ENCODE results near the gene ARID5A.

ARID5A gene

DNA sequence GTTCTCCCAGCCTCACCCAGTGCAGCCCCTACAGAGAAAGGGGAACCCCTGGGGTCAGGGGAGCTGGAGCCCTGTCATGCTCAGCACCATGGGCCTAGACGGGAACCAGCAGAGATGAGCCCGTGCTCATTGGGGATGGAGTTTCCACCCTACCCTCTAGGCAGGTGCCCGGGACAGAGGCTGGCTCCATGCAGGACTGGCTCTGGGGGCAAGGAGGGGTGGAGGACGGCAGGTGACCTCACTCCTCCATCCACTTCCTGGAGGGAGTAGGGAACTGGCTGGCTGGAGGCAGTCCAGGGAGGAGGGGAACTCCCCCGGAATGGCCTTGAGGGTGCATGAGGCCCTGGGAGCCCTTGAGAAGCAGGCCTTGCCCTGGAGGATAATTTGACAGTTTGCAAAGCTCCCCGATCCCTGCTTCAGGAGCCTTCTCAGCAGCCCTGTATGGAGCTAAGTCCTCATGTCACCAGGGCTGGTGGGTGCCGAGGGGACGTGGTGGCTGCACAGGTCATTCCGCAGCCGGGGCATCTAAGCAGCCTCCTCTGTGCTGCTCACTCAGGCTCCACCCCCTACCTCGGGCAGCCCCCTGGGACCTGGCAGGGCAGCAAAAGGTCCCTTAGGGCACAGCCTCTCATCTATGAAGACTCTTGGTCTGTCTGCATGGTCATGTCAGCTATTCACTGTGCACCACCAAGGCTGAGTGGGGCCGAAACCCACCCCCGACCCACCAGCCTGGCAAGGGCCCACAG is 33.5 kb upstream of the ARID5A start:
- H3K27me3 Mint-ChIP-seq: no peaks in the 10 kb centered on the region
- no peaks in the 10 kb centered on the region for H3K36me3 Mint-ChIP-seq (ENCODE audit: low read depth)
- no peaks in the 10 kb centered on the region for H3K9me3 Mint-ChIP-seq
- no peak overlapping the region for H3K27ac Mint-ChIP-seq
- H3K4me3 Mint-ChIP-seq: no peak overlapping the region
- H3K4me1 Mint-ChIP-seq (ENCODE audit: low read depth): peaks cover 17% of the 10 kb centered on the region

DNA sequence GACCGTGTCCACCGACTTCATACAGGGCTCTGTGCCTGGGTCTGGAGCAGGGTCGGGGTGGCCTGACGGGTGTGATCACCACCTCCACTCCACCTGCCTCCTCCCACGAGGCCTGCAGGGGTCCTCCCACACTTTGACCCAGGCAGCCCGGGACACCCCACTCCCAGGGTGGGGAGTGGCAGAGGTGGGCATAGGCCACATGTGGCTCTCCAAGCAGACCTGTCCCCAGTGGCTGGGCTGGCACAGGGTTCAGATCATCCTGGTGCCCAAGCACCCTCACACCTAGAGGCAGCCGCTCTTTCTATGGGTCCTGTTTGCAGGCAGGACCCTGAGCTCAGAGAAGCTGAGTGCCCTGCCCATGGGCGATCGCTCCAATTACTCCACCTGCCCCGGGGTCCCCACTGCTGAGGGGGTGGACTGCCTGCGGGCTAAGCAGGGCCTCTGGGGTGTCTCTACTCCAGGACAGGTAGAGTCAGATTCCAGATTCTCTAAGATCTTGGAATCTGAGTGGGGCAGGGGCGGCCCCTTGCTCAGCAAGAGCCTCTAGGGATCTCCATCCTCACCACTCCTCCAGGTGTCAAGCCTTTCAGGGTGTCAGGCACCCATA is 32.8 kb upstream of the ARID5A start:
- H3K4me3 Mint-ChIP-seq: no peak overlapping the region
- no peaks in the 10 kb centered on the region for H3K27me3 Mint-ChIP-seq
- H3K4me1 Mint-ChIP-seq (ENCODE audit: low read depth): peaks cover 21% of the 10 kb centered on the region
- H3K27ac Mint-ChIP-seq: no peak overlapping the region
- no peaks in the 10 kb centered on the region for H3K9me3 Mint-ChIP-seq
- no peaks in the 10 kb centered on the region for H3K36me3 Mint-ChIP-seq (ENCODE audit: low read depth)

DNA sequence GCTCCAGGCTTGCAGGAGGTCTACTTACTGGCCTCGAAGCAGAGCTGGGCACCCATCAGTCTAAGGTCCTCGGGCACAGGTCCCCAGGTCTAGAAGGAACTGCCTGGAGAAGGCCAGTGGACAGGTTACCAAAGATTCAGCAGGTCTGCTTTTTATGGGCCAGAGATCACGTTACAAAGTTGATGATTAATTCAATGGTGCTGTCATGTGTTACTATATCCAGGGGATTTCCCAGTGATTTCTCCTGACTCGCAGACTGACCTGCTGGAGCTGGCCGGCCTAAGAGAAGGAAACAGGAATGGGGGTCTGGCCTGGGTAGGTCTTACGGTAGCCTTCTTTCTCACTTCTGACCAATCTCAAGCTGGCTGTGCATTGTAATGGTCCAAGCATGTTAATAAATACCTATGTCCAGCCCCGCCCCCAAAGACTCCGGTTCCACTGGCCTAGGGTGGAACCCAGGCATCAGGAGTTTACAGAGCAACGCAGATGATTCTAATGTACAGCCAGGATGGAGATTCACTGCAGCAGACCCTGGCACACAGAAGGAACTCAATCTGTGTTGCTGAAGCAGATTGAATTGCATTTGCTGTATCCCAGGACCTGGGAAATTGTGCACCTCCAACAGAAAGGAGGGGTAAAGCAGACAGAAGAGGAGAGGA is 31.2 kb upstream of the ARID5A start, which contains the start of gene NEURL3:
Gene NEURL3, minus strand, starts transcription at position 127 of the 659 bp plus-strand sequence. Its CDS starts 71 bp downstream, at position 56.
- H3K27me3 Mint-ChIP-seq: peaks cover 10% of the 10 kb centered on the region
- no peaks in the 10 kb centered on the region for H3K36me3 Mint-ChIP-seq (ENCODE audit: low read depth)
- peaks cover 31% of the 10 kb centered on the region for H3K4me1 Mint-ChIP-seq (ENCODE audit: low read depth)
- no peak within 1 kb of the TSS for H3K4me3 Mint-ChIP-seq
- H3K27ac Mint-ChIP-seq: no peak within 1 kb of the TSS
- H3K9me3 Mint-ChIP-seq: no peaks in the 10 kb centered on the region

DNA sequence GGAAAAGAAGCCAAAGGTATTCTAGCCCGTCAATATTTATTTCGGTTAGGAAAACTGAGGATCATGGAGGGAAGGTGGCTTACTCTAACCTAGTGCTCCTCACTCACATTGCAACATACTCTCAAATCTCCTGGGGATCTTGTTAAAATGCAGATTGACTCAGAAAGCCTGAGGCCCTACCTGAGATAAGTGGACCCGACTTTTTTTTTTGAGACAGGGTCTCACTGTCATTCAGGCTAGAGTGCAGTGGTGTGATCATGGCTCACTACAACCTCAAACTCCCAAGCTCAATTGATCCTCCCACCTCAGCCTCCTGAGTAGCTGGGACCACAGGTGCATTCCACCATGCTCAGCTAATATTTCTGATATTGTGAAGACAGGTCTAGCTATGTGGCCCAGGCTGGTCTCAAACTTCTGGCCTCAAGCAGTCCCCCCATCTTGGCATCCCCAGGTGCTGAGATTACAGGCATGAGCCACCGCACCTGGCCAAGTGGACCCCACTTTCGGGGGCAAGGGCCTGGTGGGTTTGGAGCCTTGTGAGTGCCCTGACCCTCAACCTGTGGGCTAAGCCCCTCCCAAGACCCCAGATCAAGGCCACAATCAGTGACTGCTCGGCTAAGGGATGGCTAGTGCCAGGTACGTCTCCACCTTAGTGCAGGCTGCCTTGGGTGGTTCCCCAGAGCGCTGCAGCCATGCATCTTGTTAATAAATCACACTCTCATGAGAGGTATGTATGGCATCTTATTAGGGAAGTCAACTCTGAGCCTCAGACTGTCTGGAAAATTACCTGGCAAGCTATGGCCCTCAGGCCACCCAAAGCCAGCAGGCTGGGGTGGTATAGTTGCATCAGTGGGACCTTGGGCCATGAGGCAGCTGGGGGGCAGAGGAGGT is 30.3 kb upstream of the ARID5A start:
- Mint-ChIP-seq H3K4me3 (no peak overlapping the region), H3K27ac (no peak overlapping the region), H3K36me3 (ENCODE audit: low read depth) (no peaks in the 10 kb centered on the region), H3K27me3 (peaks cover 18% of the 10 kb centered on the region), H3K4me1 (ENCODE audit: low read depth) (peaks cover 28% of the 10 kb centered on the region), H3K9me3 (no peaks in the 10 kb centered on the region)

DNA sequence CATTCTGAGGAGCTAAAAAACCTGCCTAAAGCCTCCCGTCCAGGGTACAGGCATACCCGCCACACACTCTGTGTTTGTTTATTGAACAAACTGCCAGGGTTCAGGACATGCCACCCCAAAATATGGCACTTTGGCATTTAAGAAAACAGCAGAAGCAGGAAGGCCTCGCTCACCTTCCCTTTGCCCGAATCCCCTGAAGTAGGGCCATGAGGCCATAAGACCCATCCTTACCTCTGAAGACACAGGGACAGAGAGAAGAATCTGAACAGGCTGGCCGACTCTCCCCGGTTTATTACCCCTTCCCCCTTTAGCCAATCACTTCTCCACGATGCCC is 29.7 kb upstream of the ARID5A start:
- Mint-ChIP-seq H3K36me3 (ENCODE audit: low read depth) (no peaks in the 10 kb centered on the region), H3K4me1 (ENCODE audit: low read depth) (peaks cover 23% of the 10 kb centered on the region), H3K4me3 (no peak overlapping the region), H3K9me3 (no peaks in the 10 kb centered on the region), H3K27me3 (peaks cover 20% of the 10 kb centered on the region), H3K27ac (no peak overlapping the region)

DNA sequence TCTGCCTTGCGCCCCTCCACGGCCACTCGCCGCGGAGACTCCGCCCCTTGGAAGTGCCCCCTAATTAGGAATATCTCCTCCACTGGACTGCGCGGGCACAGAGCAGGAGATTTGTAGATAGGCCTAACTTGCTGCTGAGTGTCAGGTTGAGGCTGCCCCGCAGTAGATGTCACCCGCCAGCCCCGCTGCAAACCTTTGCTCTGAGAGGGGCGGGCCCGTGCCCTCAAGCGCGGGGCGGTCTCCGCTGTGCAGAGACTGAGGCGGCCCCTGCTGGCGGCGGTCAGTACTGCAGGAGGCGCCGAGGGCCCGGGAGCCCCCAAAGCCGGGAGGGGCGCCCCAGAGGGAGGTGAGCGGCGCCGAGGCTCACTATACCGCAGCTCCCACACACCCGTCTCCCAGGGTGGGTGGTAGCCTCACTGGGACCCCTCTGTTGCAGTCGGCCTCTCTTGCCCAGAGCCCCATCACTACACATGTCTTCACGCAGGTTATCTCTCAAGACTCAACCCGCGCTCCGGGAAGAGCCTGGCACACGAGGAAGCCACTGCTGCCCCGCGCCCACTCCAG is 28.5 kb upstream of the ARID5A start:
- Mint-ChIP-seq H3K9me3 (no peaks in the 10 kb centered on the region), H3K4me1 (ENCODE audit: low read depth) (peaks cover 18% of the 10 kb centered on the region), H3K36me3 (ENCODE audit: low read depth) (no peaks in the 10 kb centered on the region), H3K4me3 (peak overlapping the region; percentile 63), H3K27me3 (peaks cover 20% of the 10 kb centered on the region), H3K27ac (no peak overlapping the region)

DNA sequence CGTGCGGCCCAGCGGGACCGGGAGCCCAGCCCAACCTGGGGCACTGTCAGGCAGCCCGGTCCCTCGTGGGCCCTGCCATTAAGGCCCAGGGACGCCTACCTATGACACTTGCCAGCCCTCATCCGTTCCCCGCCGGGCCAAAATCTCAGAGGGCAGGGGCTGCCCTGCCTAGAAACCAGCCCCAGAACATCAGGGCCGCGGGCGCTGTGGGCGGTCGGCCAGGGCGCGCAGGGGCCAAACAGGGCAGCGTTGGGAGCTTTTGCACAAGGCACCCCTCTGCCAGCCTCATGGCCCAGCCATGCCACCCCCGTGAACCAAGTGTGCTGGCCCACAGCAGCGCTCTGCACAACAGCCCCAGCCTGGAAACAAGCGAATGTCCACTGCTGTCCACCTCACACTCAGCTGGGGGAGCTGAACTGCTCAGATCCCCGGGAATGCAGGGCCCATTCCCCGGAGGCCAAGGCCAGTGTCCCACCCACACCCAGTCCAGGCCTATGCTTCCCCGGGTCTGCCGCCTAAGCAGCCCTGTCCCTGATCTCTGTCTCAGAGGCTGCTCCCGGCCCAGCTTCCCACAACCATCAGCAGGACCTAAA is 27.9 kb upstream of the ARID5A start:
- Mint-ChIP-seq H3K4me3 (no peak overlapping the region), H3K27ac (no peak overlapping the region), H3K27me3 (peaks cover 20% of the 10 kb centered on the region), H3K9me3 (no peaks in the 10 kb centered on the region), H3K4me1 (ENCODE audit: low read depth) (peaks cover 18% of the 10 kb centered on the region), H3K36me3 (ENCODE audit: low read depth) (no peaks in the 10 kb centered on the region)

DNA sequence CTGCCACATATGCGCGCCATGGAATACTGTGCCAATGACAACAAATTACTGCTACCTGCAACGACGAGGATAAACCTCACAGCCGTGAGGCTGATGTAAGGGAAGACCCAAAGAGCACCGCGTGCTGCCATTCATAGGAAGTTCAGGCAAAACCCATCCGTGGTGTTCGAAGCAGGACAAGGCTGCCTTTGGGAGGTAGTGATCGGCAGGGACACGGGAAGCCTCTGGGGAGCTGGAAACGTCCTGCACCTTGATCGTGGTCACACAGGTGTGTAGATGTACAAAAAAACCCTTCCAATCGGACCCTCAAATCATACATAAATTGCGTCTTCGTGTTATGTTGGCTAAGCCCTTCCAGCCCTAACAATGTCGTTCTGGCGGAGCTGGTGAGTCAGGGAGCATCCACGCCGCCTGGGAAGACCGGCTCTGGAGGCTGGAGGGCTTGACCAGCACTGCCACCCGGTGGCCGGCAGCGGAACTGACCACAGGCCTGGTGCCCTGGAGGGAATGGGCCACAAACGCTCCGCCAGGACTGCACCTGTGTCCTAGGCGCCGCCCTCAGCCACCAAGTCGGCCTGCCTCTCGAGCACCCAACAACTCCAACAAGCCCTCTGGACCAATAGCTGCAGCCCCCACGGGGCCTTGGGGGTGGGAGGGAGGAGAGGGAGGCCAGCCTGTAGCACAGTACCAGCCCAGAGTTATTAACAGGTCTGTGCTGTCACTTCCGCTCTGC is 27.3 kb upstream of the ARID5A start:
- Mint-ChIP-seq H3K9me3 (no peaks in the 10 kb centered on the region), H3K27me3 (peaks cover 20% of the 10 kb centered on the region), H3K4me3 (no peak overlapping the region), H3K36me3 (ENCODE audit: low read depth) (no peaks in the 10 kb centered on the region), H3K27ac (no peak overlapping the region), H3K4me1 (ENCODE audit: low read depth) (peaks cover 18% of the 10 kb centered on the region)

DNA sequence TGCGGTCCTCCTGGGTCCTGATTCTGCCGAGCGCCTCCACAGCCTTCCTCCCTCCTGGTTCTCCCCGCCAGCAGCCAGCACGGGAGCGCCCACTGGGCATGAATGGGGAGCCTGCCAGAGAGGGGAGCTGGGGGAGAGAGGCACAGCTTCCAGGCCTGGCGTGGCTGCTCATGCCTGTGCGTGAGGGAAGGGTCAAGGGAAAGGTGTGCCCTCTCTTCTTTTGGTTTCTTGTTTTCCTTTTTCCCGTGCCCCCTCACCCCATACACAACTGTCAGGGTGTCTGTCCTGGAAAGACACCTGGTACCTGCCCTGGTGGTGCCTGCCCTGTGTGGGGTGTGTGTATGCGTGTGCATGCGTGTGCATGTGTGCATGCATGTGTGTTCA is 26.7 kb upstream of the ARID5A start:
- peaks cover 20% of the 10 kb centered on the region for H3K27me3 Mint-ChIP-seq
- H3K9me3 Mint-ChIP-seq: no peaks in the 10 kb centered on the region
- H3K4me1 Mint-ChIP-seq (ENCODE audit: low read depth): peaks cover 18% of the 10 kb centered on the region
- no peak overlapping the region for H3K4me3 Mint-ChIP-seq
- no peaks in the 10 kb centered on the region for H3K36me3 Mint-ChIP-seq (ENCODE audit: low read depth)
- no peak overlapping the region for H3K27ac Mint-ChIP-seq

DNA sequence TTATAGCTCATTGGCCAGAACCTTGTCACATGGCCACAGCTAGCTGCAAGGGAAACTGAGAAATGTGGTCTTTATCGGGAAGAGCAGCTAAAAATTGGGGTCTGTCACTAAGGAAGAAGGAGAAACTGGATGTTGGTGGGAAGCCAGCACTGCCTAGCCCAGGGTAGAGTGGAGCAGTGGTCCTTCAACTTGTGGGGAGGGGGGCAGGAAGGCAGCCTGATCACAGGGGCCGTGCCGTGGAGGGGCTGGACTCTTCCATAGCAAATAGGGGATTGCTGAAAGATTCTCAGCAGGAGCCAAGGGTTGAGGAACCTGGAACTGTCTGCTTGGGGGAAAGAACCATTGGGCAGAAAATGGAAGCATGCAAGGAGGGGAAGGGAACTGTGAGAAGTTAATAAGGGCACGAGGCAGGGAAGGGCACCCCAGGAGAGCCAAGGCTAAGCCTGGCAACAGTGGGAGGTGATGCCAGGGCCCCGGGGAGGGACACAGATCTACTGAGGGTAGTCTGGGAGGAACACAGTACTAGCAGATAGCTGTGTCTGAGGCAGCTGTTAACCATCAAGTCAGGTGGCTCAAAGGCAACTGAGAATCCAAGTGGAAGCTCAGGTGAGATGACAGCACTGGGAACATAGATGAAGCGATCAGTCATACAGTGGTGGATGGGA is 25.5 kb upstream of the ARID5A start:
- Mint-ChIP-seq H3K27me3 (peaks cover 20% of the 10 kb centered on the region), H3K9me3 (no peaks in the 10 kb centered on the region), H3K27ac (no peak overlapping the region), H3K36me3 (ENCODE audit: low read depth) (no peaks in the 10 kb centered on the region), H3K4me3 (no peak overlapping the region), H3K4me1 (ENCODE audit: low read depth) (peaks cover 18% of the 10 kb centered on the region)

DNA sequence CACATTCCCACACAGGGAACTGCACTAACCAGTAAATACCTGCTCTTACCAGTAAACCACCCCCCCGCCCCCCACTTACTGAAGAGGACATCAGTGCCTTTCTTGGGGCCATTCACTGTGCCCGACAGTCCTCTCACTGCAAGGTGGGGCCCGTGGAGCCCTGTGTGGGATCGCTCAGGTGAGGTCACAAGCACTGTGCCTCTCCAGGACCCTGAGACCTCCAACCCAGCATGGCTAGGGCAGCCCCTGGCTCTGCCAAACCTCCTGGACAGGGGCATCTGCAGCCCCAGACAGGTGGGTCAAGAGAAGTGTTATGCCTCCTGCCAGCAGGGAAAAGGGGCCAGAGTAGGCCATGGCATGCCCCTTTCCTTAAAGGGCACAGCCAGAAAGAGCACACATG is 24.7 kb upstream of the ARID5A start:
- Mint-ChIP-seq H3K4me1 (ENCODE audit: low read depth) (peaks cover 18% of the 10 kb centered on the region), H3K27me3 (peaks cover 20% of the 10 kb centered on the region), H3K4me3 (no peak overlapping the region), H3K9me3 (no peaks in the 10 kb centered on the region), H3K36me3 (ENCODE audit: low read depth) (no peaks in the 10 kb centered on the region), H3K27ac (no peak overlapping the region)

DNA sequence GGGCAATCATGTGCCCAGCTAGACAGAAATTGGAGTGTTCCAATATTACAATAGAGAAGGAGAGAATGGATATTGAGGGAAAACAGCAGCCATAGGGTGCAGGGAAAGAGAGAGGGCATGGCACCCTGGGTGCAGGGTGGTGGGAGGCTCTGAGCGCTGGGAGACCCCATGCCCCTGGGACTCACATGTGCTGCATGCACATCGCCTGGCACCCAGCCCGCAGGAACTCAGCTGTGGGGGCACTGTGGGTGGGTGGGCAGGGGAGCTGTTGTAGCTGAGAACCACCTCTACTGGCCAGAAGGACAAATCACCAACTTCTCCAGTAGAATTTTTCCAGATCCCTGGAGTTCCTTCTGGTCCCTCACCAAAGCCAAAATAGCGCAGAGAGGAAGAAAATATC is 24.2 kb upstream of the ARID5A start:
- H3K27ac Mint-ChIP-seq: no peak overlapping the region
- peaks cover 5% of the 10 kb centered on the region for H3K9me3 Mint-ChIP-seq
- H3K4me3 Mint-ChIP-seq: no peak overlapping the region
- peaks cover 5% of the 10 kb centered on the region for H3K36me3 Mint-ChIP-seq (ENCODE audit: low read depth)
- peaks cover 18% of the 10 kb centered on the region for H3K4me1 Mint-ChIP-seq (ENCODE audit: low read depth)
- H3K27me3 Mint-ChIP-seq: peaks cover 20% of the 10 kb centered on the region

DNA sequence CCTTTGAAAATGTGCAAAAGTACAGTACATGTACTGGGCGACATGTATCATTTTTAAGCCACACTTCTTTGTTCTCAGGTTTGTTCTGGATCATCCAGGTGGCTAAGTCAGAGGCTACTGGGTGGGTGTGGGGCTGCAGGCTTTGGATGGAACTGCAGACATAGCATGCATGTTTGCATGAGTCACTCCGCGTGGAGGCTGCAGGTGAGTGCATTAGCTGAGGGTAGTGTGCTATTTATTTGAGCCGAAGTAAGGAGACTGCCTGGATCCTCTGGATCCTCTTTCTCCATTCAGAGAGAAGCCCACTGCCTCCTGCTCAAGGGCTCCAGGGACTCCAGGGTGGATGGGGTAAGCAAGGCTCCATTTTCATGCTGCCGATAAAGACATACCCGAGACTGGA is 22.0 kb upstream of the ARID5A start:
- H3K4me1 Mint-ChIP-seq (ENCODE audit: low read depth): peaks cover 3% of the 10 kb centered on the region
- H3K36me3 Mint-ChIP-seq (ENCODE audit: low read depth): peaks cover 5% of the 10 kb centered on the region
- no peak overlapping the region for H3K27ac Mint-ChIP-seq
- peaks cover 8% of the 10 kb centered on the region for H3K9me3 Mint-ChIP-seq
- H3K4me3 Mint-ChIP-seq: no peak overlapping the region
- peaks cover 13% of the 10 kb centered on the region for H3K27me3 Mint-ChIP-seq

All from stimulated activated naive CD8-positive, alpha-beta T cell treated with anti-CD3 and anti-CD28 coated beads, Interleukin-15, Interleukin-2, amounts not matched to agents 100 ng/mL and 50 ng/mL, for 24 hours (primary cell).